NCI-H82 (cell line): ENCODE results near the gene JAG1.

ENCODE experiments used
- DNase-seq: peaks from one replicate; lab custom pipeline; 2025; lab: John Stamatoyannopoulos, UW

The JAG1 gene

GRCh38 chr20:10667560-10668167 lies 6.1 kb downstream of the JAG1 start:
- DNase-seq, result no peak

- DNase-seq, result no peak
Observed at GRCh38 chr20:10667077-10667401, 6.8 kb downstream of the JAG1 start.

GRCh38 chr20:10666221-10667076 lies 7.3 kb downstream of the JAG1 start:
- DNase-seq, result no peak

GRCh38 chr20:10665791-10666190 lies 8.0 kb downstream of the JAG1 start:
- peak; percentile 35 for DNase-seq

GRCh38 chr20:10665027-10665561 lies 8.7 kb downstream of the JAG1 start:
- no peak for DNase-seq

- DNase-seq, result no peak
Observed at GRCh38 chr20:10663756-10664155, 10.0 kb downstream of the JAG1 start.

GRCh38 chr20:10662661-10663458 lies 10.9 kb downstream of the JAG1 start:
- DNase-seq, result no peak

- DNase-seq, result no peak
Observed at GRCh38 chr20:10662151-10662550, 11.6 kb downstream of the JAG1 start.

- DNase-seq, result no peak
Observed at GRCh38 chr20:10661261-10661660, 12.5 kb downstream of the JAG1 start.

- DNase-seq, result no peak
Observed at GRCh38 chr20:10660661-10661060, 13.1 kb downstream of the JAG1 start.

GRCh38 chr20:10659651-10660601 lies 13.9 kb downstream of the JAG1 start:
- no peak for DNase-seq

- no peak for DNase-seq
Observed at GRCh38 chr20:10658876-10659632, 14.7 kb downstream of the JAG1 start.

GRCh38 chr20:10658051-10658823 lies 15.6 kb downstream of the JAG1 start:
- DNase-seq, result peak; percentile 51

- DNase-seq, result no peak
Observed at GRCh38 chr20:10657453-10657852, 16.3 kb downstream of the JAG1 start.

- DNase-seq, result no peak
Observed at GRCh38 chr20:10655720-10656669, 17.8 kb downstream of the JAG1 start.

GRCh38 chr20:10654630-10655029 lies 19.2 kb downstream of the JAG1 start:
- no peak for DNase-seq

- no peak for DNase-seq
Observed at GRCh38 chr20:10654250-10654610, 19.6 kb downstream of the JAG1 start.

GRCh38 chr20:10653599-10654249 lies 20.1 kb downstream of the JAG1 start:
- peak; percentile 74 for DNase-seq
